HEK293 (cell line): ENCODE data around the gene RFNG.

Source experiments
- CTCF ChIA-PET: fragments of 350-600 bp; formaldehyde crosslinking; extraction: SDS; loops from one replicate; lab custom pipeline; 2021; ENCODE audit warnings: antibody characterized with exemption; lab: Yijun Ruan, JAX
- POLR2A ChIA-PET: fragments of 300-600 bp; formaldehyde crosslinking; extraction: SDS; loops from one replicate; lab custom pipeline; 2020; ENCODE audit warnings: antibody characterized with exemption, inconsistent platforms; lab: Yijun Ruan, JAX
- H3K27ac ChIP-seq: fragments of 200-500 bp; sonication (Bioruptor generic); 2 replicates; pipeline ENCODE4 v1.5.1; 2014; ENCODE audit warnings: low read depth, low read length, control low read depth, inconsistent platforms; ENCODE audit errors: extremely low read depth
- H3K36me3 ChIP-seq, 2 experiments: fragments of 200-500 bp in 1 of 2; sonication (Bioruptor generic) in 1 of 2; 1 replicate in 1 of 2; 2 replicates in 1 of 2; pipeline ENCODE4 v1.5.1; 2014 to 2017; ENCODE audit warnings: inconsistent platforms in 2 of 2, low read length in 2 of 2; ENCODE audit not compliant: control insufficient read depth in 2 of 2, insufficient read depth in 1 of 2
- H3K4me1 ChIP-seq: fragments of 200-500 bp; sonication (Bioruptor generic); 2 replicates; pipeline ENCODE4 v1.5.1; 2014; ENCODE audit warnings: mild to moderate bottlenecking, low read length, inconsistent platforms; ENCODE audit not compliant: control insufficient read depth, insufficient read depth
- H3K4me3 ChIP-seq: 2 replicates; pipeline ENCODE4 v1.5.1; 2011; ENCODE audit warnings: low read depth, mild to moderate bottlenecking, control low read depth, low read length, moderate library complexity
- H3K9me3 ChIP-seq: fragments of 200-500 bp; sonication (Bioruptor generic); 2 replicates; pipeline ENCODE4 v1.5.1; 2014; ENCODE audit warnings: low read depth, low read length, inconsistent platforms; ENCODE audit not compliant: control insufficient read depth, insufficient read depth
- GLIS2 ChIP-seq: fragments of 450-650 bp; formaldehyde crosslinking; IDR thresholded peaks from 2 replicates; pipeline ENCODE4 v1.5.1; 2016; ENCODE audit warnings: missing biosample characterization, missing genetic modification characterization
- HIC1 ChIP-seq: fragments of 450-650 bp; formaldehyde crosslinking; IDR thresholded peaks from 2 replicates; pipeline ENCODE4 v1.5.1; 2016; ENCODE audit warnings: missing biosample characterization, missing genetic modification characterization
- HOXC10 ChIP-seq: sonication (generic); formaldehyde crosslinking; IDR thresholded peaks from 2 replicates; pipeline ENCODE4 v1.8.1; 2023; ENCODE audit warnings: mild to moderate bottlenecking, missing genetic modification reagents
- KLF8 ChIP-seq: fragments of 450-650 bp; formaldehyde crosslinking; IDR thresholded peaks from 2 replicates; pipeline ENCODE4 v1.5.1; 2016; ENCODE audit warnings: missing biosample characterization, missing genetic modification characterization
- PBX3 ChIP-seq: sonication (generic); formaldehyde crosslinking; IDR thresholded peaks from 2 replicates; pipeline ENCODE4 v1.8.1; 2022; ENCODE audit warnings: mild to moderate bottlenecking, moderate library complexity, missing genetic modification reagents
- PRDM4 ChIP-seq: fragments of 450-650 bp; formaldehyde crosslinking; IDR thresholded peaks from 2 replicates; pipeline ENCODE4 v1.5.1; 2017; ENCODE audit warnings: missing biosample characterization, missing genetic modification characterization
- REPIN1 ChIP-seq: fragments of 450-650 bp; formaldehyde crosslinking; IDR thresholded peaks from 2 replicates; pipeline ENCODE4 v1.5.1; 2017; ENCODE audit warnings: missing biosample characterization, missing genetic modification characterization, low read depth
- ZBTB17 ChIP-seq: fragments of 450-650 bp; formaldehyde crosslinking; IDR thresholded peaks from 2 replicates; pipeline ENCODE4 v1.5.1; 2016; ENCODE audit warnings: missing biosample characterization, missing genetic modification characterization
- ZFP41 ChIP-seq: fragments of 450-650 bp; formaldehyde crosslinking; IDR thresholded peaks from 2 replicates; pipeline ENCODE4 v1.5.1; 2016; ENCODE audit warnings: missing biosample characterization, missing genetic modification characterization, borderline replicate concordance
- ZIC2 ChIP-seq: fragments of 450-650 bp; formaldehyde crosslinking; IDR thresholded peaks from 2 replicates; pipeline ENCODE4 v1.5.1; 2016; ENCODE audit warnings: missing biosample characterization, missing genetic modification characterization
- ZNF311 ChIP-seq: fragments of 450-650 bp; formaldehyde crosslinking; IDR thresholded peaks from 2 replicates; pipeline ENCODE4 v1.5.1; 2017; ENCODE audit warnings: missing biosample characterization, missing genetic modification characterization, borderline replicate concordance
- ZNF354C ChIP-seq: fragments of 450-650 bp; formaldehyde crosslinking; IDR thresholded peaks from 2 replicates; pipeline ENCODE4 v1.5.1; 2016; ENCODE audit warnings: missing biosample characterization, missing genetic modification characterization, low read depth, borderline replicate concordance
- ZNF37A ChIP-seq: fragments of 450-650 bp; IDR thresholded peaks from 2 replicates; pipeline ENCODE4 v1.5.1; 2018; ENCODE audit warnings: missing biosample characterization, missing genetic modification characterization
- ZNF391 ChIP-seq: fragments of 450-650 bp; formaldehyde crosslinking; IDR thresholded peaks from 2 replicates; pipeline ENCODE4 v1.5.1; 2016; ENCODE audit warnings: low read depth, missing biosample characterization, missing genetic modification characterization, borderline replicate concordance
- ZNF423 ChIP-seq: fragments of 450-650 bp; formaldehyde crosslinking; IDR thresholded peaks from 2 replicates; pipeline ENCODE4 v1.5.1; 2016; ENCODE audit warnings: missing biosample characterization, missing genetic modification characterization

RFNG gene

GRCh38 chr17:82085931-82086764 is 34.5 kb upstream of the RFNG start:
- Histone ChIP-seq H3K4me3 (no peak overlapping the region), H3K9me3 (no peaks in the 10 kb centered on the region), H3K36me3 (peaks cover 24 to 100% of the 10 kb centered on the region in 2 experiments; a peak in 2 of 3 replicates), H3K4me1 (no peaks in the 10 kb centered on the region), H3K27ac (peak overlapping the region; percentile 37; the same call in 1 of the 2 replicates)
- no peak for TF ChIP-seq ZBTB17 (tag by site-specific recombination)
- peak; percentile 36; the same call in 1 of the 2 replicates for TF ChIP-seq ZIC2 (tag by site-specific recombination)
- ChIA-PET CTCF (interaction anchor here (0.6 kb wide), 1 partner anchor 12 kb away, joined by 3 read pairs; no protein-coding TSS in a partner anchor), POLR2A (interaction anchor here (0.8 to 1.5 kb wide), 5 partner anchors 9 to 49 kb away, joined by 3 to 5 read pairs (median 4); partner anchors contain the start of gene DCXR)

GRCh38 chr17:82085031-82085861 is 33.6 kb upstream of the RFNG start:
- ChIA-PET POLR2A (interaction anchor here (1.2 to 1.4 kb wide), 2 partner anchors 14 to 48 kb away, joined by 3 read pairs; partner anchors contain the start of gene DCXR), CTCF (interaction anchor here (0.6 kb wide), 1 partner anchor 11 kb away, joined by 3 read pairs; no protein-coding TSS in a partner anchor)

GRCh38 chr17:82084373-82085030 is 32.9 kb upstream of the RFNG start:
- POLR2A ChIA-PET = interaction anchor here (1.2 to 1.4 kb wide), 2 partner anchors 14 to 47 kb away, joined by 3 read pairs; partner anchors contain the start of gene DCXR
- no peak overlapping the region for H3K4me3 ChIP-seq
- no peak overlapping the region for H3K27ac ChIP-seq
- no peaks in the 10 kb centered on the region for H3K9me3 ChIP-seq
- peaks cover 19 to 100% of the 10 kb centered on the region in 2 experiments for H3K36me3 ChIP-seq
- no peaks in the 10 kb centered on the region for H3K4me1 ChIP-seq
- CTCF ChIA-PET = no interaction called here
- TF ChIP-seq HIC1 (tag by site-specific recombination) (peak; percentile 55), ZNF37A (tag by site-specific recombination) (no peak)

More at GRCh38 chr17:82085031-82085861, 33.6 kb upstream of the RFNG start:
- H3K36me3 ChIP-seq = peaks cover 20 to 100% of the 10 kb centered on the region in 2 experiments; a peak in 2 of 3 replicates
- no peaks in the 10 kb centered on the region for H3K9me3 ChIP-seq
- no peak for TF ChIP-seq REPIN1 (tag by site-specific recombination)
- no peak for TF ChIP-seq ZFP41
- peak; percentile 73; the same call in 1 of the 2 replicates for TF ChIP-seq KLF8 (tag by site-specific recombination)
- peak; percentile 33; the same call in 1 of the 2 replicates for TF ChIP-seq GLIS2
- H3K4me1 ChIP-seq = no peaks in the 10 kb centered on the region
- H3K27ac ChIP-seq = 0 out of 2 replicates have a peak overlapping the region, but pooled peaks have one; percentile 24
- H3K4me3 ChIP-seq = no peak overlapping the region

GRCh38 chr17:82083533-82084359 is 32.1 kb upstream of the RFNG start:
- Histone ChIP-seq H3K4me3 (no peak overlapping the region), H3K27ac (peak overlapping the region; percentile 12; the same call in 1 of the 2 replicates), H3K9me3 (no peaks in the 10 kb centered on the region), H3K36me3 (peaks cover 23 to 98% of the 10 kb centered on the region in 2 experiments), H3K4me1 (no peaks in the 10 kb centered on the region)
- POLR2A ChIA-PET = no interaction called here
- CTCF ChIA-PET = no interaction called here
- TF ChIP-seq ZNF391 (no peak), PBX3 (no peak), ZNF354C (tag by site-specific recombination) (no peak), ZNF423 (tag by site-specific recombination) (no peak), ZBTB17 (tag by site-specific recombination) (no peak), PRDM4 (tag by site-specific recombination) (no peak), ZNF311 (tag by site-specific recombination) (no peak), HOXC10 (no peak)
